HCT116 (cell line): Measurements from ENCODE around the gene SLC2A14.

Source experiments
- EGR1 ChIP-seq: IDR thresholded peaks from 2 replicates; pipeline ENCODE4 v1.6.1; 2012; ENCODE audit warnings: low read depth
- EZH2phosphoT487 ChIP-seq: fragments of 200-600 bp; IDR thresholded peaks from 2 replicates; pipeline ENCODE4 v1.6.1; 2018; ENCODE audit warnings: antibody characterized with exemption, borderline replicate concordance
- FOSL1 ChIP-seq: IDR thresholded peaks from 2 replicates; pipeline ENCODE4 v1.6.1; 2012; ENCODE audit warnings: low read depth
- POLR2A ChIP-seq: IDR thresholded peaks from 2 replicates; pipeline ENCODE4 v1.7.0; 2011; ENCODE audit warnings: borderline replicate concordance; ENCODE audit not compliant: insufficient read depth, insufficient read length; ENCODE audit errors: extremely low read depth
- POLR2AphosphoS5 ChIP-seq: IDR thresholded peaks from 2 replicates; pipeline ENCODE4 v1.6.1; 2011; ENCODE audit warnings: mild to moderate bottlenecking, low read depth, low read length, moderate library complexity
- RAD21 ChIP-seq: IDR thresholded peaks from 2 replicates; pipeline ENCODE4 v1.6.1; 2012; ENCODE audit warnings: low read depth, mild to moderate bottlenecking
- SIN3A ChIP-seq: IDR thresholded peaks from 2 replicates; pipeline ENCODE4 v1.6.1; 2012; ENCODE audit warnings: low read depth
- YY1 ChIP-seq: IDR thresholded peaks from 2 replicates; pipeline ENCODE4 v1.6.1; 2011; ENCODE audit warnings: low read length, low read depth, moderate library complexity, mild to moderate bottlenecking; ENCODE audit not compliant: insufficient replicate concordance; ENCODE audit errors: extremely low read depth
- TF ChIP-seq, protein P1 (sequence below), 3 experiments: fragments of 200-600 bp in 1 of 3; sonication (generic) in 1 of 3; IDR thresholded peaks in 2 of 3; conservative IDR thresholded peaks in 1 of 3; 2 replicates each; pipeline ENCODE4 v1.5.1; 2012 to 2017; ENCODE audit warnings: low read depth in 2 of 3, low read length in 2 of 3, antibody characterized with exemption in 1 of 3, borderline replicate concordance in 1 of 3, control low read depth in 1 of 3, mild to moderate bottlenecking in 1 of 3, mixed read lengths in 1 of 3, mixed run types in 1 of 3, moderate library complexity in 1 of 3; ENCODE audit not compliant: insufficient read depth in 1 of 3
- TF ChIP-seq, protein P2 (sequence below): IDR thresholded peaks from 2 replicates; pipeline ENCODE4 v1.6.1; 2012; ENCODE audit warnings: low read depth
- TF ChIP-seq, protein P3 (sequence below): IDR thresholded peaks from 2 replicates; pipeline ENCODE4 v1.6.1; 2012

DNA sequence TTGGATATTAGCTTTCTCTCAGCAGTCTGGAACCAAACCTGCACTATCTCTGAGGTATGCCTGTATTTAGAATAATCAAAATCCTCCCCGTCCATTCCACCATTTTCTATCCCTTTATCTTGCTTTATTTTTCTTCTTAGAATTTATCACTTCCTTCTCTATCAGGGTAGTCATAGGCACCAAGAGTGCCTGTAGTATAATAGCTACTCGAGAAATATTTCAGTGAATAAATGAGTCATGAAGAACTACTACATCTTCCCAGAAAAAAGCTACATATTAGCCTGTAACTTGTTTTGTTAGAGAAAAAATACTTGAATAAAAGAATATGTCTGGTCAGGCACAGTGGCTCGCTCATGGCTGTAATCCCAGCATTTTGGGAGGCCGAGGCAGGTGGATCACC, 4.3 kb downstream of the SLC2A14 start:
- TF ChIP-seq SIN3A (no peak), POLR2A (no peak), EZH2phosphoT487 (no peak), POLR2AphosphoS5 (no peak), EGR1 (no peak), FOSL1 (no peak), RAD21 (no peak), YY1 (no peak)
- TF ChIP-seq, protein P1, sequence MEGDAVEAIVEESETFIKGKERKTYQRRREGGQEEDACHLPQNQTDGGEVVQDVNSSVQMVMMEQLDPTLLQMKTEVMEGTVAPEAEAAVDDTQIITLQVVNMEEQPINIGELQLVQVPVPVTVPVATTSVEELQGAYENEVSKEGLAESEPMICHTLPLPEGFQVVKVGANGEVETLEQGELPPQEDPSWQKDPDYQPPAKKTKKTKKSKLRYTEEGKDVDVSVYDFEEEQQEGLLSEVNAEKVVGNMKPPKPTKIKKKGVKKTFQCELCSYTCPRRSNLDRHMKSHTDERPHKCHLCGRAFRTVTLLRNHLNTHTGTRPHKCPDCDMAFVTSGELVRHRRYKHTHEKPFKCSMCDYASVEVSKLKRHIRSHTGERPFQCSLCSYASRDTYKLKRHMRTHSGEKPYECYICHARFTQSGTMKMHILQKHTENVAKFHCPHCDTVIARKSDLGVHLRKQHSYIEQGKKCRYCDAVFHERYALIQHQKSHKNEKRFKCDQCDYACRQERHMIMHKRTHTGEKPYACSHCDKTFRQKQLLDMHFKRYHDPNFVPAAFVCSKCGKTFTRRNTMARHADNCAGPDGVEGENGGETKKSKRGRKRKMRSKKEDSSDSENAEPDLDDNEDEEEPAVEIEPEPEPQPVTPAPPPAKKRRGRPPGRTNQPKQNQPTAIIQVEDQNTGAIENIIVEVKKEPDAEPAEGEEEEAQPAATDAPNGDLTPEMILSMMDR (IDR thresholded peaks at IDR 0.05 in 2 of 3, conservative IDR thresholded peaks at IDR 0.05 in 1 of 3; ENCODE audit: borderline replicate concordance in 1 of 3, insufficient read depth in 1 of 3, low read depth in 2 of 3, low read length in 2 of 3) = no peak
- TF ChIP-seq, protein P2, sequence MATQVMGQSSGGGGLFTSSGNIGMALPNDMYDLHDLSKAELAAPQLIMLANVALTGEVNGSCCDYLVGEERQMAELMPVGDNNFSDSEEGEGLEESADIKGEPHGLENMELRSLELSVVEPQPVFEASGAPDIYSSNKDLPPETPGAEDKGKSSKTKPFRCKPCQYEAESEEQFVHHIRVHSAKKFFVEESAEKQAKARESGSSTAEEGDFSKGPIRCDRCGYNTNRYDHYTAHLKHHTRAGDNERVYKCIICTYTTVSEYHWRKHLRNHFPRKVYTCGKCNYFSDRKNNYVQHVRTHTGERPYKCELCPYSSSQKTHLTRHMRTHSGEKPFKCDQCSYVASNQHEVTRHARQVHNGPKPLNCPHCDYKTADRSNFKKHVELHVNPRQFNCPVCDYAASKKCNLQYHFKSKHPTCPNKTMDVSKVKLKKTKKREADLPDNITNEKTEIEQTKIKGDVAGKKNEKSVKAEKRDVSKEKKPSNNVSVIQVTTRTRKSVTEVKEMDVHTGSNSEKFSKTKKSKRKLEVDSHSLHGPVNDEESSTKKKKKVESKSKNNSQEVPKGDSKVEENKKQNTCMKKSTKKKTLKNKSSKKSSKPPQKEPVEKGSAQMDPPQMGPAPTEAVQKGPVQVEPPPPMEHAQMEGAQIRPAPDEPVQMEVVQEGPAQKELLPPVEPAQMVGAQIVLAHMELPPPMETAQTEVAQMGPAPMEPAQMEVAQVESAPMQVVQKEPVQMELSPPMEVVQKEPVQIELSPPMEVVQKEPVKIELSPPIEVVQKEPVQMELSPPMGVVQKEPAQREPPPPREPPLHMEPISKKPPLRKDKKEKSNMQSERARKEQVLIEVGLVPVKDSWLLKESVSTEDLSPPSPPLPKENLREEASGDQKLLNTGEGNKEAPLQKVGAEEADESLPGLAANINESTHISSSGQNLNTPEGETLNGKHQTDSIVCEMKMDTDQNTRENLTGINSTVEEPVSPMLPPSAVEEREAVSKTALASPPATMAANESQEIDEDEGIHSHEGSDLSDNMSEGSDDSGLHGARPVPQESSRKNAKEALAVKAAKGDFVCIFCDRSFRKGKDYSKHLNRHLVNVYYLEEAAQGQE = no peak
- TF ChIP-seq, protein P3, sequence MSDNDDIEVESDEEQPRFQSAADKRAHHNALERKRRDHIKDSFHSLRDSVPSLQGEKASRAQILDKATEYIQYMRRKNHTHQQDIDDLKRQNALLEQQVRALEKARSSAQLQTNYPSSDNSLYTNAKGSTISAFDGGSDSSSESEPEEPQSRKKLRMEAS = no peak
